Adrenal gland (tissue), 5 donors: ENCODE data around the gene L3MBTL3.

ENCODE experiments used
- CTCF ChIP-seq, 6 experiments: fragments of 450-650 bp in 4 of 6; fragments of 200-600 bp in 2 of 6; sonication (generic) in 1 of 6; IDR thresholded peaks; 1 replicate in 5 of 6; 2 replicates in 1 of 6; pipeline versions ENCODE4 v1.5.1 to v1.8.0; 2016 to 2021; ENCODE audit warnings: antibody characterized with exemption in 6 of 6, mild to moderate bottlenecking in 2 of 6, moderate library complexity in 1 of 6
- POLR2A ChIP-seq, 2 donors: fragments of 450-650 bp; IDR thresholded peaks; one replicate each; pipeline ENCODE4 v1.6.1; 2017; ENCODE audit warnings: antibody characterized with exemption in 2 of 2, mild to moderate bottlenecking in 2 of 2, moderate library complexity in 1 of 2
- donor health status: DM: no; HTN: no; CAD: no.

- TF ChIP-seq CTCF (IDR thresholded peaks at IDR 0.05) (no peak), POLR2A (IDR thresholded peaks at IDR 0.05) (no peak)
These were observed 158.0 kb downstream of the L3MBTL3 start for GRCh38 chr6:130176378-130176777.
